HepG2 (cell line): ENCODE data around the gene PLEKHA3. TPM values are rescaled to one million over a fixed set of nuclear protein-coding genes. Genes with fewer than 3 reads are reported as not detected.

ENCODE experiments used
- GABPA ChIP-seq, 2 experiments: IDR thresholded peaks; 2 replicates each; pipeline ENCODE4 v1.6.1; 2011 to 2016; ENCODE audit warnings: low read depth in 2 of 2, low read length in 1 of 2, missing biosample characterization in 1 of 2, missing genetic modification characterization in 1 of 2
- HDAC2 ChIP-seq: sonication (generic); formaldehyde crosslinking; IDR thresholded peaks from 2 replicates; pipeline ENCODE4 v1.4.0; 2020; ENCODE audit warnings: missing genetic modification reagents
- HNF4G ChIP-seq, 2 experiments: sonication (generic) in 1 of 2; formaldehyde crosslinking in 1 of 2; IDR thresholded peaks; 2 replicates each; pipeline versions ENCODE4 v1.4.0 to v1.6.1; 2011 to 2020; ENCODE audit warnings: borderline replicate concordance in 2 of 2, low read depth in 2 of 2, mild to moderate bottlenecking in 2 of 2, low read length in 1 of 2, missing genetic modification reagents in 1 of 2, moderate library complexity in 1 of 2
- HOXA7 ChIP-seq: sonication (generic); formaldehyde crosslinking; IDR thresholded peaks from 2 replicates; pipeline ENCODE4 v1.8.1; 2022; ENCODE audit warnings: mild to moderate bottlenecking, missing genetic modification reagents, moderate library complexity
- KDM2A ChIP-seq: sonication (generic); formaldehyde crosslinking; IDR thresholded peaks from 2 replicates; pipeline ENCODE4 v1.4.0; 2020; ENCODE audit warnings: low read depth, missing genetic modification reagents, borderline replicate concordance
- SALL1 ChIP-seq: sonication (generic); formaldehyde crosslinking; IDR thresholded peaks from 2 replicates; pipeline ENCODE4 v1.8.0; 2022; ENCODE audit warnings: mild to moderate bottlenecking, missing genetic modification reagents
- TEAD3 ChIP-seq: optimal IDR thresholded peaks from 2 replicates; pipeline ENCODE3; 2016; ENCODE audit warnings: borderline replicate concordance
- ZFP36L1 ChIP-seq: sonication (generic); formaldehyde crosslinking; IDR thresholded peaks from 2 replicates; pipeline ENCODE4 v1.8.0; 2022; ENCODE audit warnings: mild to moderate bottlenecking, missing genetic modification reagents, moderate library complexity
- ZNF33A ChIP-seq: sonication (generic); formaldehyde crosslinking; IDR thresholded peaks from 2 replicates; pipeline ENCODE4 v1.5.1; 2020; ENCODE audit warnings: missing genetic modification reagents, mild to moderate bottlenecking, moderate library complexity, borderline replicate concordance
- ZNF496 ChIP-seq: sonication (generic); formaldehyde crosslinking; IDR thresholded peaks from 2 replicates; pipeline ENCODE4 v1.8.1; 2023; ENCODE audit warnings: mild to moderate bottlenecking, moderate library complexity, missing genetic modification reagents; ENCODE audit not compliant: insufficient replicate concordance
- ZNF773 ChIP-seq: sonication (generic); formaldehyde crosslinking; IDR thresholded peaks from 2 replicates; pipeline ENCODE4 v1.4.0; 2020; ENCODE audit warnings: missing genetic modification reagents, borderline replicate concordance
- ZNF777 ChIP-seq: sonication (generic); formaldehyde crosslinking; IDR thresholded peaks from 2 replicates; pipeline ENCODE4 v1.4.0; 2020; ENCODE audit warnings: missing genetic modification reagents
- polyA plus RNA-seq, 8 experiments: library from polyadenylated mRNA; depleted of rRNA in 3 of 8; stranded (reverse) in 7 of 8; unstranded in 1 of 8; fragments of >200 nt; fragmentation: Illumina TruSeq in 4 of 8; extraction: Trizol in 4 of 8; gene quantifications; 2 replicates each; pipeline versions ENCODE4 v1.2.1 to v1.2.3, GENCODE V29; 2011 to 2016; ENCODE audit warnings: low read depth in 4 of 8, missing spikeins in 1 of 8, mixed read lengths in 1 of 8; ENCODE audit not compliant: insufficient read depth in 1 of 8
- total RNA-seq, 5 experiments: library from RNA; depleted of rRNA; stranded (reverse); fragments of >200 nt; fragmentation: Illumina TruSeq; extraction: Trizol; gene quantifications; 2 replicates each; pipeline ENCODE4 v1.2.3, GENCODE V29; 2016; ENCODE audit warnings: low read depth in 1 of 5
- TF ChIP-seq, protein P1 (sequence below): IDR thresholded peaks from 2 replicates; pipeline ENCODE4 v1.6.1; 2016; ENCODE audit warnings: low read depth
- TF ChIP-seq, protein P2 (sequence below): sonication (generic); formaldehyde crosslinking; IDR thresholded peaks from 2 replicates; pipeline ENCODE4 v1.8.0; 2022; ENCODE audit warnings: mild to moderate bottlenecking, missing genetic modification reagents
- TF ChIP-seq, protein P3 (sequence below): sonication (generic); formaldehyde crosslinking; IDR thresholded peaks from 2 replicates; pipeline ENCODE4 v1.8.1; 2023; ENCODE audit warnings: missing genetic modification reagents, mild to moderate bottlenecking, borderline replicate concordance
- TF ChIP-seq, protein P4 (sequence below): sonication (generic); formaldehyde crosslinking; IDR thresholded peaks from 2 replicates; pipeline ENCODE4 v1.8.0; 2022; ENCODE audit warnings: mild to moderate bottlenecking, missing genetic modification reagents, moderate library complexity
- TF ChIP-seq, protein P5 (sequence below): sonication (generic); formaldehyde crosslinking; IDR thresholded peaks from 2 replicates; pipeline ENCODE4 v1.5.0; 2020; ENCODE audit warnings: mild to moderate bottlenecking, missing genetic modification reagents
- TF ChIP-seq, protein P6 (sequence below): sonication (generic); formaldehyde crosslinking; IDR thresholded peaks from 2 replicates; pipeline ENCODE4 v1.5.0; 2020; ENCODE audit warnings: missing genetic modification reagents, mild to moderate bottlenecking, borderline replicate concordance

PLEKHA3 gene
- total and polyA plus RNA-seq, 2 of the 13 experiments (the other 11 are each of a cell fraction or from before 2014, with no cell fraction given): 11.7 to 23.1 TPM

DNA sequence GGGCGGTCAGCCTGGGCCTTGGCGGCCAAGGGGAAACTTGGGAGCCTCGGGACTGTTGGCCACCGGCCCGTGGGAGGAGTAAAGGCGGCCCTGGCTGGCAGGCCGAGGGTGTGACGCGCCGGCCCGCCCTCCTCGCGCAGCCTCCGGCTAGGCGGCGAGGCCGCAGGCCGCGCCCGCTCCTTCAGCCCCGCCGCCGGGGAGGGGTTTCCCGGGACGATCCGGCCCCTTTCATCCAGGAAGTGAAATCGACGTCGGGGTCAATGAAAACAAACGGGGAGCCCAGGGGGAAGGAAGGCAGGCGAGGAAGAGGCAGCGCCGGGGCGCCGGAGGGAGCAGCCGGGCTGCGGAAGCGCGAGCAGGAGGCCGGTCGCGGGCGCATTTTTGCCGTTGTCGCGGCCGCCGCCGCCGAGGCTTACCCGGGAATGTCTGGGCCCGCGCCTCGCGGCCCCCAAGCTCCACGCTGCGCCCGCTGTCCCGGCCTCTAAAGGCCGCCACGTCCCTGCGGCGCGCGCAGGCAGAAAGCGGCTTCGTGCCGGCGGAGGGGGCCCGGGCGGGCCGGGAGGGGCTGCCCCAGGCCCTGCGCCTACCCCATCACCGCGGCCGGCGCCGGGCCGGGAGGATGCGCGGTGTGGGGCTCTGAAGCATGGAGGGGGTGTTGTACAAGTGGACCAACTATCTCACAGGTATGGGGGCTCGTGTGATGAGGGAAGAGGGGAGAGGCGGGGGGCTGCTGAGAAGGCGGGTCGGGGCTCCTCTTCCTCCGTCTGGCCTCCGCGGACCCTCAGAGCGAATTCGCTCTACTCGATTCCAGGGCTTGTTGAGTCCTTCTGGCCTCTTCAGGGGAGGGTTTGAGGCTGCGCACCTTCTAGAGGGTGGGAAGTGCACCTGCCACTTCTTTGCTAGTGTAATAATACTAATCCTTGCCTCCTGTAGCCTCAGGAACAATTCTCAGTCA lies at the start of gene PLEKHA3 (continued):
- TF ChIP-seq, protein P1, sequence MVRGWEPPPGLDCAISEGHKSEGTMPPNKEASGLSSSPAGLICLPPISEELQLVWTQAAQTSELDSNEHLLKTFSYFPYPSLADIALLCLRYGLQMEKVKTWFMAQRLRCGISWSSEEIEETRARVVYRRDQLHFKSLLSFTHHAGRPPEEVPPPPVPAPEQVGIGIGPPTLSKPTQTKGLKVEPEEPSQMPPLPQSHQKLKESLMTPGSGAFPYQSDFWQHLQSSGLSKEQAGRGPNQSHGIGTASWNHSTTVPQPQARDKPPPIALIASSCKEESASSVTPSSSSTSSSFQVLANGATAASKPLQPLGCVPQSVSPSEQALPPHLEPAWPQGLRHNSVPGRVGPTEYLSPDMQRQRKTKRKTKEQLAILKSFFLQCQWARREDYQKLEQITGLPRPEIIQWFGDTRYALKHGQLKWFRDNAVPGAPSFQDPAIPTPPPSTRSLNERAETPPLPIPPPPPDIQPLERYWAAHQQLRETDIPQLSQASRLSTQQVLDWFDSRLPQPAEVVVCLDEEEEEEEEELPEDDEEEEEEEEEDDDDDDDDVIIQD: peak; percentile 74; the same call in 1 of the 2 replicates
- 0 out of 2 replicates have a peak, but pooled peaks have one; percentile 40 for TF ChIP-seq ZFP36L1 (CRISPR knock-in tag)
- TF ChIP-seq, protein P2, sequence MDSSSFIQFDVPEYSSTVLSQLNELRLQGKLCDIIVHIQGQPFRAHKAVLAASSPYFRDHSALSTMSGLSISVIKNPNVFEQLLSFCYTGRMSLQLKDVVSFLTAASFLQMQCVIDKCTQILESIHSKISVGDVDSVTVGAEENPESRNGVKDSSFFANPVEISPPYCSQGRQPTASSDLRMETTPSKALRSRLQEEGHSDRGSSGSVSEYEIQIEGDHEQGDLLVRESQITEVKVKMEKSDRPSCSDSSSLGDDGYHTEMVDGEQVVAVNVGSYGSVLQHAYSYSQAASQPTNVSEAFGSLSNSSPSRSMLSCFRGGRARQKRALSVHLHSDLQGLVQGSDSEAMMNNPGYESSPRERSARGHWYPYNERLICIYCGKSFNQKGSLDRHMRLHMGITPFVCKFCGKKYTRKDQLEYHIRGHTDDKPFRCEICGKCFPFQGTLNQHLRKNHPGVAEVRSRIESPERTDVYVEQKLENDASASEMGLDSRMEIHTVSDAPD (CRISPR knock-in tag): no peak
- 0 out of 2 replicates have a peak, but pooled peaks have one; percentile 62 for TF ChIP-seq HDAC2 (CRISPR knock-in tag)
- peak; percentile 66; the same call in 1 of the 2 replicates for TF ChIP-seq ZNF777 (CRISPR knock-in tag)
- no peak for TF ChIP-seq HOXA7 (CRISPR knock-in tag)
- no peak for TF ChIP-seq ZNF773 (CRISPR knock-in tag)
- no peak for TF ChIP-seq ZNF496
- TF ChIP-seq GABPA (IDR thresholded peaks at IDR 0.05; ENCODE audit: low read depth, low read length): peak; percentile 43; the same call in 1 of the 2 replicates
- peak; percentile 83 for TF ChIP-seq GABPA (CRISPR knock-in tag; IDR thresholded peaks at IDR 0.05; ENCODE audit: low read depth)
- TF ChIP-seq, protein P3, sequence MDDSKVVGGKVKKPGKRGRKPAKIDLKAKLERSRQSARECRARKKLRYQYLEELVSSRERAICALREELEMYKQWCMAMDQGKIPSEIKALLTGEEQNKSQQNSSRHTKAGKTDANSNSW (CRISPR knock-in tag): no peak
- peak; percentile 83 for TF ChIP-seq SALL1 (CRISPR knock-in tag)
- peak; percentile 14; the same call in 1 of the 2 replicates for TF ChIP-seq KDM2A (CRISPR knock-in tag)
- TF ChIP-seq HNF4G (IDR thresholded peaks at IDR 0.05; ENCODE audit: borderline replicate concordance, low read depth, low read length): peak; percentile 69
- peak; percentile 44; the same call in 1 of the 2 replicates for TF ChIP-seq HNF4G (CRISPR knock-in tag; IDR thresholded peaks at IDR 0.05; ENCODE audit: borderline replicate concordance, low read depth)
- no peak for TF ChIP-seq ZNF33A (CRISPR knock-in tag)
- peak; percentile 12 for TF ChIP-seq TEAD3 (CRISPR knock-in tag)
- TF ChIP-seq, protein P4, sequence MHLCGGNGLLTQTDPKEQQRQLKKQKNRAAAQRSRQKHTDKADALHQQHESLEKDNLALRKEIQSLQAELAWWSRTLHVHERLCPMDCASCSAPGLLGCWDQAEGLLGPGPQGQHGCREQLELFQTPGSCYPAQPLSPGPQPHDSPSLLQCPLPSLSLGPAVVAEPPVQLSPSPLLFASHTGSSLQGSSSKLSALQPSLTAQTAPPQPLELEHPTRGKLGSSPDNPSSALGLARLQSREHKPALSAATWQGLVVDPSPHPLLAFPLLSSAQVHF (CRISPR knock-in tag): no peak
- TF ChIP-seq, protein P5, sequence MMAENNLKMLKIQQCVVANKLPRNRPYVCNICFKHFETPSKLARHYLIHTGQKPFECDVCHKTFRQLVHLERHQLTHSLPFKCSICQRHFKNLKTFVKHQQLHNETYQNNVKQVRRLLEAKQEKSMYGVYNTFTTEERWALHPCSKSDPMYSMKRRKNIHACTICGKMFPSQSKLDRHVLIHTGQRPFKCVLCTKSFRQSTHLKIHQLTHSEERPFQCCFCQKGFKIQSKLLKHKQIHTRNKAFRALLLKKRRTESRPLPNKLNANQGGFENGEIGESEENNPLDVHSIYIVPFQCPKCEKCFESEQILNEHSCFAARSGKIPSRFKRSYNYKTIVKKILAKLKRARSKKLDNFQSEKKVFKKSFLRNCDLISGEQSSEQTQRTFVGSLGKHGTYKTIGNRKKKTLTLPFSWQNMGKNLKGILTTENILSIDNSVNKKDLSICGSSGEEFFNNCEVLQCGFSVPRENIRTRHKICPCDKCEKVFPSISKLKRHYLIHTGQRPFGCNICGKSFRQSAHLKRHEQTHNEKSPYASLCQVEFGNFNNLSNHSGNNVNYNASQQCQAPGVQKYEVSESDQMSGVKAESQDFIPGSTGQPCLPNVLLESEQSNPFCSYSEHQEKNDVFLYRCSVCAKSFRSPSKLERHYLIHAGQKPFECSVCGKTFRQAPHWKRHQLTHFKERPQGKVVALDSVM (CRISPR knock-in tag): peak; percentile 94
- TF ChIP-seq, protein P6, sequence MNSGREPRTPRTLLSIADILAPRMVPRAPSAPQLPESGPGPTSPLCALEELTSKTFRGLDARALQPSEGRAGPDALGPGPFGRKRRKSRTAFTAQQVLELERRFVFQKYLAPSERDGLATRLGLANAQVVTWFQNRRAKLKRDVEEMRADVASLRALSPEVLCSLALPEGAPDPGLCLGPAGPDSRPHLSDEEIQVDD (CRISPR knock-in tag): peak; percentile 15; the same call in 1 of the 2 replicates
